ENCODE results near the gene INPP5A.

- TF ChIP-seq CTCF (conservative IDR thresholded peaks at IDR 0.05; ENCODE audit: low read depth, low read length) (no peak), EZH2phosphoT487 (IDR thresholded peaks at IDR 0.05; ENCODE audit: borderline replicate concordance, low read length) (no peak)
Observed at GRCh38 chr10:132708936-132709335, 171.3 kb downstream of the INPP5A start.

Data from PC-3 (cell line).